ENCODE measurements around the gene COQ10A. TPM values are rescaled to one million over a fixed set of nuclear protein-coding genes. Genes with fewer than 3 reads are reported as not detected.

Gene COQ10A
- total and polyA plus RNA-seq, 9 of the 15 experiments (the other 6 are each of a cell fraction or from before 2014, with no cell fraction given), result 3.1 to 26.4 (median 12.7) TPM

GRCh38 chr12:56266693-56267442 lies at the start of gene COQ10A (continued):
- peak; percentile 60; the same call in 1 of the 2 replicates for TF ChIP-seq ZFP91 (CRISPR knock-in tag; IDR thresholded peaks at IDR 0.05)
- no peak for TF ChIP-seq MEIS2 (IDR thresholded peaks at IDR 0.05; ENCODE audit: partially characterized antibody)
- no peak for TF ChIP-seq SMARCE1 (IDR thresholded peaks at IDR 0.05)
- TF ChIP-seq ZNF449 (CRISPR knock-in tag; IDR thresholded peaks at IDR 0.05), result no peak
- no peak for TF ChIP-seq ZNF197 (CRISPR knock-in tag; IDR thresholded peaks at IDR 0.05; ENCODE audit: low read depth)
- TF ChIP-seq RHOXF2B (CRISPR knock-in tag; conservative IDR thresholded peaks at IDR 0.05), result no peak
- TF ChIP-seq ZKSCAN8 (CRISPR knock-in tag; IDR thresholded peaks at IDR 0.05), result no peak
- no peak for TF ChIP-seq KLF6 (CRISPR knock-in tag; IDR thresholded peaks at IDR 0.05; ENCODE audit: borderline replicate concordance)
- TF ChIP-seq NR2F6 (CRISPR knock-in tag; IDR thresholded peaks at IDR 0.05), result no peak
- no peak for TF ChIP-seq CGGBP1 (CRISPR knock-in tag; IDR thresholded peaks at IDR 0.05)
- TF ChIP-seq MED1 (CRISPR knock-in tag; IDR thresholded peaks at IDR 0.05; ENCODE audit: borderline replicate concordance), result no peak
- TF ChIP-seq RNF219 (CRISPR knock-in tag; IDR thresholded peaks at IDR 0.05), result no peak
- 0 out of 2 replicates have a peak, but pooled peaks have one; percentile 44 for TF ChIP-seq RFX5 (IDR thresholded peaks at IDR 0.05; ENCODE audit: low read depth, low read length)
- no peak for TF ChIP-seq PML (IDR thresholded peaks at IDR 0.05; ENCODE audit: low read length)
- no peak for TF ChIP-seq ZNF707 (CRISPR knock-in tag; conservative IDR thresholded peaks at IDR 0.05)
- no peak for TF ChIP-seq CC2D1A (IDR thresholded peaks at IDR 0.05)
- peak; percentile 62 for TF ChIP-seq ZBTB12 (CRISPR knock-in tag; IDR thresholded peaks at IDR 0.05)
- TF ChIP-seq ZNF586 (CRISPR knock-in tag; conservative IDR thresholded peaks at IDR 0.05), result no peak
- TF ChIP-seq RBM25 (IDR thresholded peaks at IDR 0.05; ENCODE audit: low read depth, low read length, severe bottlenecking), result no peak
- TF ChIP-seq ZNF551 (CRISPR knock-in tag; IDR thresholded peaks at IDR 0.05), result no peak
- peak; percentile 86 for TF ChIP-seq ZFX (CRISPR knock-in tag; IDR thresholded peaks at IDR 0.05)

Measured in K562 (cell line).